Tibial artery (tissue), 4 donors: ENCODE measurements around the gene GPX3.

Source experiments
- DNase-seq, 2 donors: peaks; one replicate each; pipeline ENCODE4 v3.0.0-alpha.2; 2019
- H3K27ac ChIP-seq, 2 donors: fragments of 200-600 bp; sonication (generic) in 1 of 2; 1 replicate in 1 of 2; 2 replicates in 1 of 2; pipeline ENCODE4 v1.5.1; 2018 to 2019; ENCODE audit warnings: mild to moderate bottlenecking in 1 of 2
- H3K27me3 ChIP-seq, 2 donors: fragments of 200-600 bp; sonication (generic) in 1 of 2; one replicate each; pipeline versions ENCODE4 v1.5.1 to v1.6.0; 2016 to 2019
- H3K36me3 ChIP-seq, 3 donors: fragments of 200-600 bp; sonication (generic) in 2 of 3; one replicate each; pipeline ENCODE4 v1.5.1; 2016 to 2019; ENCODE audit warnings: mild to moderate bottlenecking in 2 of 3
- H3K4me1 ChIP-seq, 4 donors: fragments of 200-600 bp; sonication (generic) in 2 of 4; 1 replicate in 3 of 4; 2 replicates in 1 of 4; pipeline ENCODE4 v1.5.1; 2016 to 2019
- H3K4me3 ChIP-seq, 2 donors: fragments of 200-600 bp; sonication (generic) in 1 of 2; 1 replicate in 1 of 2; 2 replicates in 1 of 2; pipeline ENCODE4 v1.5.1; 2018 to 2019; ENCODE audit warnings: mild to moderate bottlenecking in 2 of 2
- H3K9me3 ChIP-seq, 3 donors: fragments of 200-600 bp; sonication (generic) in 1 of 3; one replicate each; pipeline ENCODE4 v1.5.1; 2016 to 2019
- CTCF ChIP-seq, 2 experiments: fragments of 200-600 bp in 1 of 2; fragments of 450-650 bp in 1 of 2; IDR thresholded peaks; one replicate each; pipeline ENCODE4 v1.5.1; 2017 to 2019; ENCODE audit warnings: antibody characterized with exemption in 2 of 2, mild to moderate bottlenecking in 1 of 2, moderate library complexity in 1 of 2
- intact Hi-C: fragments of 100-400 bp; cut with DNase I; formaldehyde crosslinking; loops from one replicate; pipeline ENCODE4 v1.15.0; 2023; ENCODE audit warnings: low total_unique reads

The GPX3 gene

GRCh38 chr5:151006704-151007334 is 13.6 kb upstream of the GPX3 start:
- Histone ChIP-seq H3K27ac (peak overlapping the region; percentile 66 to 79), H3K4me1 (peaks cover 0 to 28% (median 21%) of the 10 kb centered on the region in 4 donors), H3K27me3 (no peaks in the 10 kb centered on the region), H3K9me3 (no peaks in the 10 kb centered on the region), H3K36me3 (no peaks in the 10 kb centered on the region), H3K4me3 (no peak overlapping the region)
- no peak for TF ChIP-seq CTCF (IDR thresholded peaks at IDR 0.05)
- intact Hi-C loops = no loop called here
- DNase-seq = peak; percentile 71 to 78

GRCh38 chr5:151007430-151008209 is 12.8 kb upstream of the GPX3 start:
- Histone ChIP-seq H3K9me3 (no peaks in the 10 kb centered on the region), H3K27ac (peak overlapping the region; percentile 66 to 79), H3K27me3 (no peaks in the 10 kb centered on the region), H3K4me3 (no peak overlapping the region), H3K36me3 (no peaks in the 10 kb centered on the region), H3K4me1 (peaks cover 0 to 28% (median 21%) of the 10 kb centered on the region in 4 donors)
- intact Hi-C loops = no loop called here
- no peak for TF ChIP-seq CTCF (IDR thresholded peaks at IDR 0.05)
- DNase-seq = no peak

- H3K27me3 ChIP-seq = no peaks in the 10 kb centered on the region
- H3K27ac ChIP-seq = no peak overlapping the region
- H3K9me3 ChIP-seq = no peaks in the 10 kb centered on the region
- no peak overlapping the region for H3K4me3 ChIP-seq
- intact Hi-C loops = no loop called here
- DNase-seq = no peak
- no peaks in the 10 kb centered on the region for H3K36me3 ChIP-seq
- no peak for TF ChIP-seq CTCF (IDR thresholded peaks at IDR 0.05)
- peaks cover 0 to 28% (median 21%) of the 10 kb centered on the region in 4 donors for H3K4me1 ChIP-seq
These were observed 12.2 kb upstream of the GPX3 start for GRCh38 chr5:151008210-151008491.

- no peak overlapping the region for H3K27ac ChIP-seq
- H3K36me3 ChIP-seq = no peaks in the 10 kb centered on the region
- intact Hi-C loops = no loop called here
- peaks cover 0 to 28% (median 21%) of the 10 kb centered on the region in 4 donors for H3K4me1 ChIP-seq
- no peak overlapping the region for H3K4me3 ChIP-seq
- no peaks in the 10 kb centered on the region for H3K9me3 ChIP-seq
- no peaks in the 10 kb centered on the region for H3K27me3 ChIP-seq
- DNase-seq = no peak
- TF ChIP-seq CTCF (IDR thresholded peaks at IDR 0.05) = no peak
These were observed 11.5 kb upstream of the GPX3 start for GRCh38 chr5:151008906-151009305.

GRCh38 chr5:151012862-151013261 is 7.5 kb upstream of the GPX3 start:
- H3K4me1 ChIP-seq = no peaks in the 10 kb centered on the region
- intact Hi-C loops = no loop called here

More at GRCh38 chr5:151012862-151013261, 7.5 kb upstream of the GPX3 start:
- Histone ChIP-seq H3K27ac (no peak overlapping the region), H3K36me3 (no peaks in the 10 kb centered on the region), H3K4me3 (no peak overlapping the region), H3K9me3 (no peaks in the 10 kb centered on the region), H3K27me3 (no peaks in the 10 kb centered on the region)
- TF ChIP-seq CTCF (IDR thresholded peaks at IDR 0.05) = no peak
- no peak for DNase-seq
